HG03159 (cell line): Measurements from ENCODE around the gene CREBBP.
"Not testable (repeated sequence)": the region's sequence is repeated elsewhere in the genome, so short reads cannot be mapped to it uniquely, and the experiment has no call there.

Experiments used
- ATAC-seq: cut with Tn5 transposase; IDR thresholded peaks from one replicate; pipeline ENCODE4 v1.9.1; 2021; ENCODE audit warnings: mild to moderate bottlenecking, moderate library complexity; ENCODE audit not compliant: unreplicated experiment

Gene CREBBP

DNA sequence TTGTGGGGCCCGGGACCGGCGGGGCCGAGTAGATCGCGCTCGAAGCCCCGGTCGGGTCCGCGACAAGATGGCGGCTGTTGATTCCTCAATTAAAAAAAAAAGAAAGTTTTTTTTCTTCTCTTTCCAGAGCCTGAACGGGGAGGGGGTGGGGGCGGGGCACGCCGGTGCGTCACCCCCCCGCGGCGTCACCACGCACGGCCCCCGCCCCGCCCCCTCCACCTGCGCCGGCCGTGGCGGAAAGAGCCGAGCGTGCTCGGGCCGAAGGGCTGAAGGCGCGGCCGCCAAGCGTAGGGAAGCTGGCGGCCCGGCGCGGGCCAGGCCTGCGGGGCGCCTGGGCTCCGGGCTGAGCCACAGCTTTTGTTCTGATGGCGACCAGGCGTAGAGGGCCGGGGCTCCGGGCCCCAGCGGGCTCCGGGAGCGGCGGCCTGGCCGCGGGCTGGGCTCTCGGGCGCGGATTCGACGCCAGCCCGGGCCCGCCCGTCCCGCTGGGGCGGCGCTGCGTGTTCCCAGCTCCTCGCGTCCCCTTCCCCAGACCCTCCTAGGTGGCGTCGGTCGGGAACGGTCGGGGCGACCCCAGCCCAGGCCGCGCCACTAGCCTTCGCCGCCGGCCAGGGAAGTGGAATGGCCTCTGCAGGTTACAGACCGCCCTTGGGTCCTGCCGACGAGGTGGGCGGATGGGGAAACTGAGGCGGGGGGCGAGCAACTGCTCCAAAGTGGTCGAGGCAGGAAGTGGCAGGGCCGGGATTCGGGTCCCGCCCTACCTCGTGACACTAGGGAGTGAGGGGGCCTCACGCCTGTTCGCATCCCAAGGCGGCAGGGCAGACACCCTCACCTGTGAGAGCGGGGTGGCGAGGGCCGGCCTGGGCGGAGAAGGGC is at the start of gene CREBBP:
CREBBP (minus strand) TSS at position 91 of the 876 bp plus-strand sequence. CDS start 797 bp downstream, outside the sequence.
- ATAC-seq = peak; percentile 79

DNA sequence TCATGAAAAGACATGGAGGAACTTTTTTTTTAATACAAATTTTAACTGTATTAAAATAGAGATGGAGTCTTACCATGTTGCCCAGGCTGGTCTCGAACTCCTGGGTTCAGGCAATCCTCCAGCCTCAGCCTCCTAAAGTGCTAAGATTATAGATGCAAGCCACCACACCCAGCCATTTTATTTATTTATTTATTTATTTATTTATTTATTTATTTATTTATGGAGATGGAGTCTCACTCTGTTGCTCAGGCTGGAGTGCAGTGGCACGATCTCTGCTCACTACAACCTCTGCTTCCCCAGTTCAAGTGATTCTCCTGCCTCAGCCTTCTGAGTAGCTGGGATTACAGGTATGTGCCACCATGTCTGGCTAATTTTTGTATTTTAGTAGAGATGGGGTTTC is 46.6 kb upstream of the CREBBP start:
- not testable (repeated sequence) for ATAC-seq

DNA sequence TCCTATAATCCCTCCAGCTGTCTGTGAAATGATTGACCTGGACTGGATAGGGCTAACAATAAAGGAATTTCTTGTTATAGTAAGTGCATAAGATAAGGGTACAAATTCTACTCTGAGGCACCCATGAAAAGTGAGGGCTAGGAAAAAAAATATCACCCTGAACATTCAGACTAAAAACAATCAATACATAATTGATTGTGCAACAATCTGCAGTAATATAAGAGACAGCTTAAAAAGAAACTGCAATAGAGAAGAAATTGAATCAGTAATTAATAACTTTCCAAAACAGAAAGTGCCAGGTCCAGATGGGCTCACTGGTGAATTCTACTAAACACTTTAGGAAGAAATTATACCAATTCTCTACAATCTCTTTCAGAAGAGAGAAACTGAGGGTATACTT is 44.2 kb upstream of the CREBBP start:
- ATAC-seq = no peak

DNA sequence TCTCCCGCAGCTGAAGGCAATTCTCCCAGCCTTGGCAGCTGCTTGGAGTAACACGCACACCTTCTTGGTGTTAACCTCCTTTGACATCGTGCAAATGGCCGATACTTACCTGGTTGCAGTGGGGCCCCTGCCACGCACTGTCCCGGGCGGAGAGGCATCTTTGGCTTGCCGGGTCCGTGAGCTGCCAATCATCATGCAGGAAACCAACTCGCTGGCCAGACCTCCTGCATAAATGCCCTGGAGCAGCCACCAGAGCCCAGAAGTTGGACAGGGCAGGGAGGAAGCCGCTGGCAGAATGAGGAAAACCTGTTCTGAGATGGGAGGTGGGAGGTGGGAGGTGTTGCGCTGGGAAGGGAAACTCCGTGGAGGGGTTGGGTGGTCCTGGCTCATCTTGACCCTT is 41.7 kb upstream of the CREBBP start:
- ATAC-seq = no peak

DNA sequence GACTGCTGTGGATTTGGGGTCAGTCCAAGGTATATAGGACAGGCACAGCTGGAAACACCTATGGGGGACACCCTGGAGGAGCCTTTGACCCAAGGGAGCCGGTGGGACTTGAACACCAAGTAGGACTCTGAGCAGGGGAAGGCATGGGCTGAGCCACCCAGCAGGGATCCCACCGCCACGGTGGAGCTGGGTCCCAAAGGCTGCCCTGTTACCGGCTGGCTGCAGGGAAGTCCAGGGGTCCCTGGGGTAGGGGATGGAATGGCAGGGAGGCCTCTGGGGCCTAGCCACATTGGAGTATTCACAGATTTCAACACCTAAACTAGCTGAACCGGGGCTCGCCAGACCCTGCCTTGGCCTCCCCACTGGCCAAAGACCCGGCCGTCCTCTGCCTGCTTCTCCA is 39.7 kb upstream of the CREBBP start:
- no peak for ATAC-seq

DNA sequence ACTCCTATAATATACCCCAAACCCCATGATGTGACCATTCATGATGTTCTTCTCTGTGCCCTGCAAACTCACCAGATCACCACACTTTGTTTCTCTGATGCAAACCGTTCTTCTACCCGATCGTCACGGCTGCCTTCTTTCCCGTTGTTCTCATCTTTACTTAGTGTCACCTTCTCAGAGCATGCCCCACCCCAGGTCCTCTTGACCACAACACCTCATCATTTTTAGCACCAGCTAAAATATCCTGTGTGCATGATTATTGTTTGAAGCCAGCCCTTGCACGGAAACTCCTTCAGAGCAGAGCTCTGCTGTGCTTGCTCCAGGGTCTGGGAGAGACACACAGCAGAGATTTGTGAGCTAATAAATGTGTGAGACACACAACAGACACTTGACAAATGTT is 38.9 kb upstream of the CREBBP start:
- no peak for ATAC-seq

DNA sequence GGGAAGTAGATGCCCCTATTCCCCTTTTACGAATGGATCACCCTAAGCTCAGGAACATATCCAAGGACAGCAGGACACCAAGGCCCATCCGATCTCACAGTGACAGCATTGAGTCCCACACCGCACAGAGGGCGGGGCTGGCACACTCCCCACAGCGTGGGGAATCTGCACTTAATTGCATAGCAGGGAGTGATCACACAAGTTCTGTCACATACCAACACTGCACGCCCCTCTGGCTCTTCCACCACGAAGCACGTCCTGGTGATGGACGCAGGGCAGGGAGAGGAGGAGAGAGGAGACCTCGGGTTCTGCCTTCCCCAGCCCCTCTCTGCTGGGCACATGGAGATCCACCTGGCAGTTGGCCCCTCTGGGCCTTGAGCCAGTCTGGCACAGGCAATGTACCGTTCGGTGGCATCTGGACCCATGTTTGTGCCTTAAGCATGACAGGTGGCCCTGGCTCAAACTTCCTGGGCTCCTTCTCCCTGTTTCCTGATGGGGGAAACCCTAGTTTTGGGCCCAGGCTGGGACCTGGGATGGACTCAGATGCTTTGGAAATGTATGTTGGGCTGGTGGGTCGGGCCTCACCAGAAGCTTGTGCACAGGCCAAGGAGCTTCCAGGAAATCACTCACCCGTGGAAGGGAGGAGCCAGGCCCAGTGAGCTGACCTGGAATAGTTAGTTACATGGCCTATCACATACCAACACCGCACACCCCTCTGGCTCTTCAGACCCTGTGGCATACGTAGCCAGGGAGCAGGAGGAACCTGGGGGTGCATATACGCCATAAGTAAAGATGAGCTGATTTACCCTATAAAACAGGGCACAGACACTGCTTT is 35.1 kb upstream of the CREBBP start:
- no peak for ATAC-seq

DNA sequence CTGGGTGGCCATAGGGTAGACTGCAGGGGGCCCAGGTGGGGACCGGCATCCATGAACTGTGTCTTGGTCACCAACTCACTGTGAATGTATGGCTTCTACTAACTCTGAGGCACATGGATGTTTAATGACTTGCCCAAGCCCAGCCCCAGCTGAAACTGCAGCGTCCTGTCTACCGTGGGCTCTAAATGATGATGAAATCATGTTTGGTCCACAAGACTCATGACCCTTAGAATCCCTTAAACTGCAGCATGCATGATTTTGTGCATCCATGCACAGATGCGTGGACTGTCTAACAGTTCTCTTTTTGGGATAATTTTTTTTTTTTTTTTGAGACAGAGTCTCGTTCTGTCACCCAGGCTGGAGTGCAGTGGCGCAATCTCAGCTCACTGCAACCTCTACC is 32.4 kb upstream of the CREBBP start:
- ATAC-seq = no peak

DNA sequence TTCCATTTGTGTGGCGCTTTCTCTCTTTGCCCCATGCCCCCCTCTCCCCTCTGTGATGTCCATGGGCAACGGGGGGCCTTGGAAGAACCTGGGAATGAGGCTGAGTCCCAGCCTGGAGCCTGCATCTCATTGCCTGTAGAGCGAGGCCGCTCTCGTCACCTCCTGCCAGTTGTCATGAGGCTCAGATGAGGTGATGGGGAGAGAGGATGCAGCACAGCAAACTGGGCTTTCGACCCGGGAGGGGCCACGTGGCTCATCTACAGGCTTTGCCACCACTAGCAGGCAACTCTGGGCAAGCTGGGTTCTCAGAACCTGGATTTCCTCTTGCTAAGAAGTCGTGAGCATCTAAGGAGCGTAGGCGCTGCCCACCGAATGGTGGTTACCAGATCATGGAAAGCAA is 31.9 kb upstream of the CREBBP start:
- ATAC-seq = no peak

DNA sequence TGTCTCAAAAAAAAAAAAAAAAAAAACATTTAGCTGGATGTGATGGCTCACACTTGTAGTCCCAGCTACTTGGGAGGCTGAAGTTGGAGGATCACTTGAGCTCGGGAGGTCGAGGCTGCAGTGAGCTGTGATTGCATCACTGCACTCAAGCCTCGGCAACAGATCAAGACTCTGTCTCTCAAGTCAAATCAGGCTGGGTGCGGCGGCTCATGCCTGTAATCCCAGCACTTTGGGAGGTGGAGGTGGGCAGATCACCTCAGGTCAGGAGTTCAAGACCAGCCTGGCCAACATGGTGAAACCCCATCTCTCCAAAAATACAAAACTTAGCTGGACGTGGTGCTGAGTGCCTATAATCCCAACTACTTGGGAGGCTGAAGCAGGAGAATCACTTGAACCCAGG is 31.2 kb upstream of the CREBBP start:
- ATAC-seq = not testable (repeated sequence)

DNA sequence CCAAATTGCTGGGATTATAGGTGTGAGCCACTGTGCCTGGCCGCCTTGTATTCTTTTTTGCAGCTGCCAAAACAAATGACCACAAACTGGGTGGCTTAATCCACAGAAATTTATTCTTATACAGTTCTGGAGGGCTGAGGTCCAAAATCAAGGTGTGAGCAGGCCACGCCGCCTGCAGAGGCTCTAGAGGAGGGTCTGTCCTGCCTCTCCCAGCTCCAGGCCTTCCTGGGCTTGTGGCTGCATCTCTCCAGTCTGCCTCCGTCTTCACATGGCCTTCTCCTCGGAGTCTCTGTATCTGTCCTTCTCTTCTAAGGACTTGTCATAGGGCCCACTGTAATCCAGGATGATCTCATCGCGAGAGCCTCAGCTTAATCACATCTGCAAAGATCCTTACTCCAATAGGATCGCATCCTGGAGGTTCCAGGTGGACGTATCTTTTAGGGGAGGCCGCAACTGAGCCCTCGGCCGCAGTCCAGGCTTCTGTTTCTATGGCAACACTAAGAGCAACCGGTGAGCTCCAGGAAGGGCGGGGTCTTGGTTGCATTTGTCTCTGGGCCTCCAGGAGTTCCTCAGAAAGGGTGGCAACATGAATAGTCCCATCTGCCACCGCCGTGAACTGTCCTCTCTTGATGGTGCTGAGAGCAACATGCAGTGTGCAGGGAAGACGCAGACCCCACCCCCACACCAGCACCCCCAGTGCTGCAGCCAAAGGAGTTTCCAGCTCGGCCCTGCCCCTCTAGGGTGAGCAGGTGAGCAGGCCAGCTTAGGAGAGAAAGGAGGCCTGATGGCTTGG is 29.5 kb upstream of the CREBBP start:
- no peak for ATAC-seq

DNA sequence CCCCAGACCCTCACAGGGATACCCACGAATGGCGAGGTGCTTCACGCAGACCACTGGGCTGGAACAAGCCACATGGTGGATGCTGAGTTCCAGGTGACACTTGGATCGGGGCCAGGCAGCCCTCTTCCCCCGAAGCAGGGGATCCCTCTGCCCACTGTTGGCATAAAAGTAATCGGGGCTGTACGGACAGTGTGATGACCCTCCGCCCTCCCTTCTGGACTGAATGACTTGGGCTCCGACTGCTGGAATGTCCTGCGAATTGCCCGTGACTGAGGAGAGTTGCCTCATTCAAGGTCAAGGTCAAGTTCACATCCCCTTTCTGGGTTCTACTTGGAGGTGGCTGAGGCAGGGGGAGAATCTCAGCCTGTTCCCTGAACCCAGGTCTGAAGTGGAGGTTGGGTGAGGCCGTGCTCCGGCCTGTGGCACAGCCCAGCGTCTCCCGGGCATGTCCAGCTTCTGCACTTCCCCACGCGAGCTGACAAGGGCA is 28.5 kb upstream of the CREBBP start:
- no peak for ATAC-seq

DNA sequence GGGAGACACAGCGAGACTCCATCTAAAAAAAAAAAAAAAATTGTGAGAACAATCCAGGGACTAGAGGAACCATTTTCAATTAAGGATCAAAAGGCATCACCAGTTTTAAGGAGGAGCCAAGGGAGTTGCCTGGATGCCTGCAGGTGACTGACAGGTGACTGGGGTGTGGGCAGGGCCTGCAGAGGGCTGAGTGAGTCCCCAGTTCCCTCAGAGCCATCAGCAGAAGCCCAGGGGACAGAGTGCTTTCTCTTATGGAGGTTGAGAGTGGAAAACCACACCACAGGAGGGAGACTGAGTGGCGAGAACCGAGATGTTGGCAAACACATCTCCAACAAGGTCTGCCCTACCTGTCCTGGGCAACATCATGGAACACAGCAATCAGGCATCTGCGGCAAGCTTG is 27.1 kb upstream of the CREBBP start:
- no peak for ATAC-seq

DNA sequence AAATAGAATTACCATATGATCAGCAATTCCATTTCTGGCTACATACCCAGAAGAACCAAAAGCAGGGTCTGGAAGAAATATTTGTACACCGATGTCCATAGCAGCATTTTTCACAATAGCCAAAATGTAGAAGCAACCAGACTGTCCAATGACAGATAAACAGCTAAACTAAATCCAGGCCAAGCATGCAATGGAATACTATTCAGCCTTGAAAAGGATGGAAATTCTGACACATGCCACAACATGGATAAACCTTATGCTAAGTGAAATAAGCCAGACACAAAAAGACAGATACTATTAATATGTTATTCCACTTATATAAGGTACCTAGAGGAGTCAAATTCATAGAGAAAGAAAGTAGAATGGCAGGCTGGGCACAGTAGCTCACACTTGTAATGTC is 25.9 kb upstream of the CREBBP start:
- ATAC-seq = no peak

DNA sequence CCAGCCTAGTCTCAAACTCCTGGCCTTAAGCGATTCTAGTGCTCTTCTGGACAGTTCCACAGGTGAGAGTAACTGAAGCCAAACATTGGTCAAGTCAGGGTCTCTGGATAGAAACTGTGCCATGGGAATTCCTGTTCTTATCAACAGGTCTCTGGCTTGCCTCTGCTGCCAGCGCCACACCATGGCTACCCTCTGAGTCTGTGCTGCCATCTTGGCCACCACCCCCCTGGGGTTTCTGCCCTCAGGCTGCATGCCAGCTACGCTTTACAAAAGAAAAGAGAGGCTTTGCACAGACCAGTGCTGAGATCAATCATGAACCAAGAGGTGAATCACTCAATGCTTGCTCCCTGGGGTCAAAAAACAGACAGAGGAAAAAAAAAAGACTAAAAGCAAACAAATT is 24.4 kb upstream of the CREBBP start:
- no peak for ATAC-seq

DNA sequence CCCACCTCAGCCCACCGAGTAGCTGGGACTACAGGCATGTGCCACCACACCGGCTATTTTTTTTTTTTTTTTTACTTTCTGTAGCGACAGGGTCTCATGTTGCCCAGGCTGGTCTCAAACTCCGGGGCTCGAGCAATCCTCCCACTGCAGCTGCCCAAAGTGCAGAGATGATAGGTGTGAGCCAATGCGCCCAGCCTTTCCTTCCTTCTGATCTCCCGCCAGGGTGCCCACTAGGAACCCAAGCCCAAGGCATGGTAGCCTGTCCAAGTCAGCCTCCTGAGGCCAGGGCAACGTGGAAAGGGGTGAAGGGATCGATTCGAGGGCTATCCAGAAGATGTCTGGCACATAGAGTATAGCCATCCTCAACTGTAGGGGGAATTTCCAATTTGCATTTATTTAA is 9.6 kb upstream of the CREBBP start:
- ATAC-seq = no peak

DNA sequence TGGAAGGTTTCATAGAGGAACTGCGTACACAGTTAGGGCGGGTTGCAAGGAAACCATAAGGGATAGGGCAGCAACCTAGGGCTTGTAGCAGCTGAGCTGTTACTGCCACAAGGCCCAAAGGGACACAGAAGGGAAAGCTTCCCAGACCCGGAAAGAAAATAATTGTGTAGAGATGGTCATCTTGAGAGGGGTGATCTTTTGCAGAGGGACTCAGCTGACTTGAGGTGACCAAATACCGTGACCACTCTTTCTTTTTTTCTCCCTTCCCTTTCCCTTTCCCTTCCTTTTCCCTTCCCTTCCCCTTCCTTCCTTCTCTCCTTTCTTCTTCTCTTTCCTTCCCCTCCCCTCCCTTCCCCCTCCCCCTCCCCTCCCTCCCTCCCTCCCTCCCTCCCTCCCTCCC is 8.5 kb upstream of the CREBBP start:
- no peak for ATAC-seq

DNA sequence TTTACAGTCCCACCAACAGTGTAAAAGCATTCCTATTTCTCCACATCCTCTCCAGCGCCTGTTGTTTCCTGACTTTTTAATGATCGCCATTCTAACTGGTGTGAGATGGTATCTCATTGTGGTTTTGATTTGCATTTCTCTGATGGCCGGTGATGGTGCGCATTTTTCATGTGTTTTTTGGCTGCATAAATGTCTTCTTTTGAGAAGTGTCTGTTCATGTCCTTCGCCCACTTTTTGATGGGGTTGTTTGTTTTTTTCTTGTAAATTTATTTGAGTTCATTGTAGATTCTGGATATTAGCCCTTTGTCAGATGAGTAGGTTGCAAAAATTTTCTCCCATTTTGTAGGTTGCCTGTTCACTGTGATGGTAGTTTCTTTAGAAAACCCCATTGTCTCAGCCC is 5.5 kb upstream of the CREBBP start:
- not testable (repeated sequence) for ATAC-seq

DNA sequence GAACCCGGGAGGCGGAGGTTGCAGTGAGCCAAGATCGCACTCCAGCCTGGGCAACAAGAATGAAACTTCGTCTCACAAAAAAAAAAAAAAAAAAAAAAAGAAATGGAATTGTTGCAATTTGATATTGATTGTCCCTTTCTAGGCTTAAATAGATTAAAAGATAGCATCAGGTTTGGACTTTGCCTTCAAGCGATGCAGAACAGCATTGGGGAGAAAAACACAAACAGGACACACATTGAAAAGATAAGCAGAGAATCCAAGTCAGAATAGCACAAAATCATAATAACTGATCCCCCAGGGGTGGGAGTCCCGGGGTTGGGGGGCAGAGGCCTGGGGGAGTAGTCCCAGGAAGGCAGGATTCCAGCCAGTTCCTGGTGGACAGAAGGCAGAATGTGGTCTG is 3.9 kb upstream of the CREBBP start:
- ATAC-seq = no peak

DNA sequence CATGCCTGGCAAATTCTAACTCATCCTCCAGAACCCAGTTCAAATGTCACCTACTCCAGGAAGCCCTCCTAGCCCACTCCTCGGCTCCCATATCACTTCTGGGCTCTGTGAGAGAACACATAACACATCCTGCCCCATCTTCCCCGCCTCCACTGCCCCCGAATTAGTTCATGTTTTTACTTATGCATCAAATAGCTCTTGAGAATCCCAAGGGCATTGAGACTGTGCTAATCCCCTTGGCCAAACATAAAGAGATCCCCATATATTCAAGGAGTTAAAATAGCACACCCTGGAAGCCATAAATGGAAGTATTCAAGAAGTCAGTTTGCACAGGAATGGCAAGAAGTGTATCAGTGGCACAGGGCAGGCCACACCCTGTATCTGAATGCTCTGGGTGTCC is 2.0 kb upstream of the CREBBP start:
- ATAC-seq = no peak

DNA sequence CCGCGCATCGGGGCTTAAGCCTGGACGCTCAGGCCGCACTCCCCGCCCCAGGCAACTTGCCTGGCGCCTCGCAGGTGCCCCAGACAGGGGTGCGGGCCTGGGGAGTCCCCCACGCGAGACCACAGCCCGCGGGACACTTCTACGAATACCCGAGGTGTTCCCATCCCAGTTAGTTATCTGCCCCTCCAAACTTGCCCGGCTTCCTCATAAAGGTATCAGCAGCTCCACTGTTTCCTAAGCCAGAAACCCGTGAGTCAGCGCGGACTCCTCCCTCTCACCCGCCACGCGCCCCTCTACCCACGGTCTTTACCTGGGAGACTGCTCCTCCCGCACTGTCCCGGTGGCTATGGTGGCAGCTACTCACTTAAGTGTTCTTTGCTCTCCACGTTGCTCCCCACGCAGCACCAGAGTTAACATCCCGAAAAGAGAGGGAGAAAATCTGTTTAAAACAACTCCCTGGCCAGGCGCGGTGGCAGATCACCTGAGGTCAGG is 1.0 kb upstream of the CREBBP start:
- no peak for ATAC-seq
